Prostate gland (tissue), 2 donors: ENCODE data around the gene GNAI3. TPM values are rescaled to one million over a fixed set of nuclear protein-coding genes. Genes with fewer than 3 reads are reported as not detected.

ENCODE experiments used
- DNase-seq: peaks from one replicate; pipeline ENCODE4 v3.0.0-alpha.2; 2019; ENCODE audit warnings: low spot score
- H3K27ac ChIP-seq, 2 donors: fragments of 200-600 bp; sonication (generic); 2 replicates each; pipeline ENCODE4 v1.5.1; 2017 to 2019
- H3K27me3 ChIP-seq: fragments of 200-600 bp; sonication (generic); replicated peaks from 2 replicates; pipeline ENCODE4 v1.5.1; 2019; ENCODE audit not compliant: insufficient read depth
- H3K36me3 ChIP-seq, 2 donors: fragments of 200-600 bp; sonication (generic); 1 replicate in 1 of 2; 2 replicates in 1 of 2; pipeline versions ENCODE4 v1.5.1 to v1.8.1; 2017 to 2019
- H3K4me1 ChIP-seq: fragments of 200-600 bp; sonication (generic); replicated peaks from 2 replicates; pipeline ENCODE4 v1.5.1; 2019
- H3K4me3 ChIP-seq, 2 donors: fragments of 200-600 bp; sonication (generic); 2 replicates each; pipeline ENCODE4 v1.5.1; 2017 to 2019
- H3K9me3 ChIP-seq: fragments of 200-600 bp; sonication (generic); 2 replicates; pipeline ENCODE4 v1.5.1; 2017
- POLR2A ChIP-seq: fragments of 450-650 bp; IDR thresholded peaks from one replicate; pipeline ENCODE4 v1.6.1; 2016; ENCODE audit warnings: antibody characterized with exemption, mild to moderate bottlenecking
- POLR2AphosphoS5 ChIP-seq: sonication (generic); formaldehyde crosslinking; IDR thresholded peaks from one replicate; pipeline ENCODE4 v1.6.1; 2017; ENCODE audit warnings: antibody characterized with exemption
- WGBS: methylation state at CpG from one replicate; pipeline ENCODE4 v1.1.5; 2018; 5-methylcytosine and 5-hydroxymethylcytosine counted together
- intact Hi-C: fragments of 100-400 bp; cut with DNase I; formaldehyde crosslinking; loops from one replicate; pipeline ENCODE4 v1.14.2; 2022
- total RNA-seq, 2 donors: library from RNA; depleted of rRNA; stranded (reverse); fragments of >200 nt; gene quantifications; one replicate each; pipeline ENCODE4 v1.1.0, GENCODE V29; 2016
- TF ChIP-seq, protein P1 (sequence below), 4 experiments: fragments of 200-600 bp in 2 of 4; fragments of 450-650 bp in 2 of 4; sonication (generic) in 2 of 4; IDR thresholded peaks; 1 replicate in 3 of 4; 2 replicates in 1 of 4; pipeline ENCODE4 v1.5.1; 2016 to 2019; ENCODE audit warnings: antibody characterized with exemption in 4 of 4, mild to moderate bottlenecking in 2 of 4, moderate library complexity in 2 of 4

The GNAI3 gene
- total RNA-seq, 2 donors from 2014 or later, result 5.1 to 5.4 TPM

DNA sequence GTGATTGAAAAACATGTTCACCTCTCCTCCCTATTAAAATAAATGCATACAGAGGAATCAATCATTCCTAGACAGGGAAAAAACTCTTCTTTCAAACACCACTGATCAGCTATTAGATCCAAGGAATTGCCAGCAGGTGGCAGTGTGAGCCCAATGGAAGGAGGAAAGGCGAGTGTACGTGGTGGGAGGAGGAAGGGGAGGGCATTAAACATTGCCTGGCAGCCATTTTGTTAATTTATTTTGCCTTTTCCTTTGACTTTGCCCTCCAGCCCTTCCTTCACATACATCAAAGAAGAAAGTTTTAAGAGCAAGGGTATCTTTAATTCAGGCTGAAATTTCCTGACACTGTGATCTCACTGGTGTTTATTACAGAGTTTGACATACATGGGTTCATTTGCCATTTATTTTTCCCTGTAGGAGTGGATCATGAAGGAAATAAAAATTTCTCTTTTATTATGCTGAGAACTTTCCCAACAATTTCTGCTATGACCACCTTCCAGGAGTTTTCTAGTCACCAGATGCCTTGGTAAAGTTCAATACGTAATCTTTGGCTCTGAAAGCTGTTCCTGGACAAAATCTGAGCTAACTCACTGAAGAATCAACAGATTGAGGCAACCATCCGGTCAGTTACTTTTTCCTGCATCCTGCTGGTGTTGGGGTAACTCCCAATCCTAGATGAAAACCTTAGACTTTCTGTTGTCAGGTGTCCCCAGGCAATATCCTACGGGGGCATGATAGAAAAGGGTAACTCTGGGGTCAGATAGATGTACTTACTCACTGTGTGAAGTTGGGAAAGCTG, 1.9 kb upstream of the GNAI3 start:
- H3K4me1 ChIP-seq, result no peaks in the 10 kb centered on the region
- WGBS, result 30% methylated on average over 5 of the region's 5 CpGs
- H3K9me3 ChIP-seq, result no peaks in the 10 kb centered on the region
- intact Hi-C loops, result loop anchor here (2.0 to 5.0 kb wide), 3 partner anchors 86 to 438 kb away; partner anchors contain the start of gene AHCYL1
- no peaks in the 10 kb centered on the region for H3K27me3 ChIP-seq
- H3K4me3 ChIP-seq, result peak overlapping the region in 1 of 2 donors; percentile 71
- no peaks in the 10 kb centered on the region for H3K36me3 ChIP-seq
- peak; percentile 88 for DNase-seq
- TF ChIP-seq, protein P1, sequence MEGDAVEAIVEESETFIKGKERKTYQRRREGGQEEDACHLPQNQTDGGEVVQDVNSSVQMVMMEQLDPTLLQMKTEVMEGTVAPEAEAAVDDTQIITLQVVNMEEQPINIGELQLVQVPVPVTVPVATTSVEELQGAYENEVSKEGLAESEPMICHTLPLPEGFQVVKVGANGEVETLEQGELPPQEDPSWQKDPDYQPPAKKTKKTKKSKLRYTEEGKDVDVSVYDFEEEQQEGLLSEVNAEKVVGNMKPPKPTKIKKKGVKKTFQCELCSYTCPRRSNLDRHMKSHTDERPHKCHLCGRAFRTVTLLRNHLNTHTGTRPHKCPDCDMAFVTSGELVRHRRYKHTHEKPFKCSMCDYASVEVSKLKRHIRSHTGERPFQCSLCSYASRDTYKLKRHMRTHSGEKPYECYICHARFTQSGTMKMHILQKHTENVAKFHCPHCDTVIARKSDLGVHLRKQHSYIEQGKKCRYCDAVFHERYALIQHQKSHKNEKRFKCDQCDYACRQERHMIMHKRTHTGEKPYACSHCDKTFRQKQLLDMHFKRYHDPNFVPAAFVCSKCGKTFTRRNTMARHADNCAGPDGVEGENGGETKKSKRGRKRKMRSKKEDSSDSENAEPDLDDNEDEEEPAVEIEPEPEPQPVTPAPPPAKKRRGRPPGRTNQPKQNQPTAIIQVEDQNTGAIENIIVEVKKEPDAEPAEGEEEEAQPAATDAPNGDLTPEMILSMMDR (IDR thresholded peaks at IDR 0.05), result peak; percentile 87 to 96 (median 92)
- TF ChIP-seq POLR2AphosphoS5, result peak; percentile 93
- TF ChIP-seq POLR2A, result peak; percentile 13
- H3K27ac ChIP-seq, result peak overlapping the region; percentile 95 to 96

DNA sequence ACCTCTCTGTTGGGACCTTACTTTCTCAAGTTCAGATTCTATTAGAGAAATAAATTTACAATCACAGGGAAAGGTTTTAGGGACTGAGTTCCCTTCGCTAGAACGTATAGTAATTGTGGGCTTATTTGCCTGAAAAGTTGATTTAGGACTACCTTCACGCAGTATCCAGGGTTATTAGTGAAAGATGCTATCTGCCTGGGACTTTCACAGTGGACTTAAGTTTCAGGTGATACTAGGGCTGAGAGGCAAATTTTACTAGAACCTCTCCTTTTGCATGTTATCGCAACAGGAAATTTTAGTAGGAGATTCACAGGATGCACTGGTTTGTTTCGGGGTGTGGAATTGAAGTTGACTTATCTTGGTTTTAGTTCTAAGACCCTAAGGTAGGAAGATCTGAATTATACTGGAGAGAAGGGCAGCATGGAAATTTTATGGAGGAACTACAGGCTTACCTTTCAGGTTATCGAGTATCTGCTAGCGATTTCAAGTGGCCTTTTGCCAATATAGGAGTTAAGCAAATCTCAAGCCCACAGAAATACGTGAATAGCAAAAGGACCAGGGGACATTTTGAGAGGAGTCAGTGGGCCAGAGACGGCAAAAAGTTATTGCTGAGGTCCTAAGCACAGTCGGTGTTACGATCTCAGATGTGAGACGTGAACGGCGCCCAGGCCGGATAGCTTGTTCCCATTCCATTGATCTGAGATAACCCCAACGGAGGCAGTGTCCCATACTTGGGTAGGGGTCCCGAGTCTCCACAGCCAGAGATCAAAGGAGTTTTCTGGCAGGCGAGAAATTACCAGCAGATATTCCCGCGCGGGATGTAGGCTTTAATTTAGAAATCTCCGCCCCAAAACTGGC, 723 bp upstream of the GNAI3 start:
- intact Hi-C loops, result loop anchor here (2.0 to 5.0 kb wide), 3 partner anchors 85 to 437 kb away; partner anchors contain the start of gene AHCYL1

DNA sequence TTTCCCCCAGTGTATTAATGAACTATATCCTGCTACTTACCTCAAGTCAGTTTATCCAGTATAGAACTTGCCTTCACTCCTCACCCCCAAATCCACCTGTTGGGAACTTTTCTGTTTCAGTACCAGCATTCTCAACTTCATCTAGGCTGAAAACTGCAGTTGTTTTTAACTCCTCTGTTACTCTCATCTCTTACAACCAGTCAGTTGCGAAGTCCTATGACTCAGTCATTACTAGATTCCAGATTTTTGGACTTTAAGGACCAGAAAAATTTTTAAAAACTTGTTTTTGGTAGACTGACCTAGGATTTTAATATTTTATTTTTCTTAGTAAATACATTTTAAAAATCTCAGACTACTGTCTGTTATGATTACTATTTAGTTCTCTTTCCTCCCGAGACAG, 8.1 kb downstream of the GNAI3 start:
- H3K36me3 ChIP-seq, result no peaks in the 10 kb centered on the region

More for the DNA sequence above, 723 bp upstream of the GNAI3 start:
- Histone ChIP-seq H3K4me1 (no peaks in the 10 kb centered on the region), H3K27ac (peak overlapping the region; percentile 95 to 96), H3K36me3 (no peaks in the 10 kb centered on the region), H3K4me3 (peak overlapping the region; percentile 71 to 76), H3K9me3 (no peaks in the 10 kb centered on the region), H3K27me3 (no peaks in the 10 kb centered on the region)
- peak; percentile 29 for DNase-seq
- TF ChIP-seq POLR2AphosphoS5, result no peak
- no peak for TF ChIP-seq POLR2A
- whole genome bisulfite sequencing, result 8% methylated on average over 22 of the region's 22 CpGs

DNA sequence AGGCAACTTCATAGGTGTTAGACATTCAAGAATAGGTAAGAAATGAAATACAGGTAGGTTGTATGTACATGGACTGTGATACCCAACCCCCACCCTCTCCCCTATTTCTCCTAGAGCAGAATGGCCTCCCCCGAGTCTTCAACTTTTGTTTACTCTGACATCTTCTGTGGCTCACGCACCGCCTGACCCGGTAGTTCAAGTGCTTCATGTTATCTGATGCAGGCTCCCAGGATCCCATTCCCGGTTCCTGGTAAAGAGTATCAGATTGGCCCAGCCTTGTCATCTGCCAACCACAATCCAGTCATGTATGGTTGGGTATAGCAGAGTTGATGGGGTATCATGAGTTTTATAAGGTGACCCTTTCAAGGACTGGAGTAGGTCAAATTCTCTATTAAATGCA, 9.1 kb downstream of the GNAI3 start:
- WGBS, result 92% methylated on average over 5 of the region's 5 CpGs
- H3K27me3 ChIP-seq, result no peaks in the 10 kb centered on the region
- TF ChIP-seq, protein P1 (IDR thresholded peaks at IDR 0.05), result no peak
- TF ChIP-seq POLR2A (no peak), POLR2AphosphoS5 (no peak)
- DNase-seq, result no peak
- intact Hi-C loops, result no loop called here
- no peaks in the 10 kb centered on the region for H3K9me3 ChIP-seq
- H3K27ac ChIP-seq, result no peak overlapping the region
- H3K4me3 ChIP-seq, result no peak overlapping the region
- H3K36me3 ChIP-seq, result no peaks in the 10 kb centered on the region
- no peaks in the 10 kb centered on the region for H3K4me1 ChIP-seq

More for the DNA sequence above, 8.1 kb downstream of the GNAI3 start:
- TF ChIP-seq POLR2AphosphoS5, result no peak
- TF ChIP-seq, protein P1 (IDR thresholded peaks at IDR 0.05), result no peak
- TF ChIP-seq POLR2A, result no peak
- 100% methylated on average over 2 of the region's 2 CpGs for WGBS
- no peak overlapping the region for H3K27ac ChIP-seq
- no peak overlapping the region for H3K4me3 ChIP-seq
- intact Hi-C loops, result no loop called here
- DNase-seq, result no peak
- no peaks in the 10 kb centered on the region for H3K4me1 ChIP-seq
- no peaks in the 10 kb centered on the region for H3K9me3 ChIP-seq
- no peaks in the 10 kb centered on the region for H3K27me3 ChIP-seq

DNA sequence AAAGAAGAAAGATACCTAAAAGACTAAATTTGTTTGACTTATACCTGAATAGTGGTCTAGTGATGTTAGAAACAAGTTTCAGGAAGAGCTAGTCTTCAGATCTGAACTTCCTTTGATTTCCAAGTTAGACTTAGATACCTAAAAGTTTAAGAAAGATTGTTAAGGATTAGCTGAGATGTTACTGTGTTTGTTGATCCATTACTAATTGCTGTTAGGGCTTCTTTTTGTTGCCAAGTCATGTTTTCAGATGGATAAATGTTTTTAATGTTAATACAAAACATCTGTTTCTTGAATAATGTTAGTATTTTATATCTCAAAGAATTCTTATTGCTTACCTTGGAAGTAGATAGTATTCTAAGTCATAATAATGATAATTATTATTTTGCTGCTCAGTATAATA, 11.6 kb downstream of the GNAI3 start:
- H3K27ac ChIP-seq, result no peak overlapping the region
- TF ChIP-seq POLR2A (no peak), POLR2AphosphoS5 (no peak)
- TF ChIP-seq, protein P1 (IDR thresholded peaks at IDR 0.05), result no peak
- intact Hi-C loops, result no loop called here
- H3K9me3 ChIP-seq, result no peaks in the 10 kb centered on the region
- H3K4me1 ChIP-seq, result peaks cover 8% of the 10 kb centered on the region
- H3K4me3 ChIP-seq, result no peak overlapping the region
- H3K36me3 ChIP-seq, result no peaks in the 10 kb centered on the region
- DNase-seq, result no peak
- H3K27me3 ChIP-seq, result no peaks in the 10 kb centered on the region
